GM12865 (cell line): ENCODE data around the gene CREBL2.

ENCODE experiments used
- DNase-seq: peaks from one replicate; pipeline ENCODE4 v3.0.0; 2010; ENCODE audit warnings: low read depth
- H3K4me3 ChIP-seq: 2 replicates; pipeline ENCODE4 v1.5.1; 2011; ENCODE audit warnings: mild to moderate bottlenecking, low read depth, low read length, control low read depth
- TF ChIP-seq, protein P1 (sequence below): IDR thresholded peaks from 2 replicates; pipeline ENCODE4 v1.5.1; 2011; ENCODE audit warnings: low read length, control low read depth, low read depth, inconsistent platforms; ENCODE audit not compliant: insufficient read depth; ENCODE audit errors: missing control alignments

CREBL2 gene

DNA sequence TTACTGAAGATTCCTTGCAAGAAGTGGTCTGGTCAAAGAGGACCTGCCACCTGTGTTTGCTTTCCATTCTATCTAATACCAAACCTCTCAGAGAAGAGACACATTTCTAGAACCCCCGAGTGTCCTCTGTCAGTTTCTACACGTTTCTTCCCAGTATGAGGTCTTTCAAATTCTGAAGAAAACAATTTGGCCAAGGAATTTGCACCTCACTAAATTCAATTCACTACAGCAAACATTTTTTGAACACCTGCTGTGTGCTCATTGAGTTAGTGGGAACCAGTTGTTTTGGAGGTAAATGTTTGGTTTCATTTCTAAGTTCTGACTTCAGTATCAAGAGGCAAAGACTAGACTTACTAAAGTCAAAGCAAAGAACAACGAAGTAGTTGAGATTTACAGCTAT, 64.9 kb downstream of the CREBL2 start:
- TF ChIP-seq, protein P1, sequence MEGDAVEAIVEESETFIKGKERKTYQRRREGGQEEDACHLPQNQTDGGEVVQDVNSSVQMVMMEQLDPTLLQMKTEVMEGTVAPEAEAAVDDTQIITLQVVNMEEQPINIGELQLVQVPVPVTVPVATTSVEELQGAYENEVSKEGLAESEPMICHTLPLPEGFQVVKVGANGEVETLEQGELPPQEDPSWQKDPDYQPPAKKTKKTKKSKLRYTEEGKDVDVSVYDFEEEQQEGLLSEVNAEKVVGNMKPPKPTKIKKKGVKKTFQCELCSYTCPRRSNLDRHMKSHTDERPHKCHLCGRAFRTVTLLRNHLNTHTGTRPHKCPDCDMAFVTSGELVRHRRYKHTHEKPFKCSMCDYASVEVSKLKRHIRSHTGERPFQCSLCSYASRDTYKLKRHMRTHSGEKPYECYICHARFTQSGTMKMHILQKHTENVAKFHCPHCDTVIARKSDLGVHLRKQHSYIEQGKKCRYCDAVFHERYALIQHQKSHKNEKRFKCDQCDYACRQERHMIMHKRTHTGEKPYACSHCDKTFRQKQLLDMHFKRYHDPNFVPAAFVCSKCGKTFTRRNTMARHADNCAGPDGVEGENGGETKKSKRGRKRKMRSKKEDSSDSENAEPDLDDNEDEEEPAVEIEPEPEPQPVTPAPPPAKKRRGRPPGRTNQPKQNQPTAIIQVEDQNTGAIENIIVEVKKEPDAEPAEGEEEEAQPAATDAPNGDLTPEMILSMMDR: no peak
- DNase-seq: peak; percentile 39
- no peak overlapping the region for H3K4me3 ChIP-seq

DNA sequence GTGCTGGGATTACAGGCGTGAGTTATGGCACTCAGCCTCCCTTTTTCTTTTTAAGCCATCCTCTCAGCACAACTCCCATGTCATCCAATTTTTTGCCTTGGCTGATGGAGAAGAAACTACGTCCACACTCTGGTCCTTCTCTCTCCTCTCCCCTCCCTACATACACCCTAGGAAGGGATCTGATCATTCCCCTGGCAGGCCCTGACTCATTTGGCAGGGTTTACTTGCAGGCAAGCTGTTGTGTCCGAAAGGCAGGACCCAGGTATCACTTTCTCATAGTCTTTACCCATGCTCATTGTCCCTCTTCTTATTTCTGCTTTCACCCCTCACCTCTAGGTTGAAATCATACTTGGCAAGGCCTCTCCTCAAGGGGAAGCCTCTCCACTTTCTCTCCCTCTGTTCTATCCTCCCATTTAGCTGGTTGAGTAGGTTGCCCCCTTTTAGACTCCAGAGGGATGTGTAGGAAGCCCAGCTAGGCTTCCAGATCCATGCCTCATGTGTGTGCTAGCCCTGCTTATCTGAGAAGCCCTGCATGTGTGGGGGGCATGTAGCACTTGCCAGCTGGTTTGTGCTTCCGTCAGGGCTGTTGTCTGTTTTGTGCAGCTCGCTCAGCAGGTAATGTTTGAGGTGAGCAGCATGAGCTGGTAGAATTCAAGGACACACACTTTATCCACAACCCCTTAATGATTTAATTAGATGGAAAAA, 69.5 kb downstream of the CREBL2 start:
- no peak overlapping the region for H3K4me3 ChIP-seq
- TF ChIP-seq, protein P1: no peak
- no peak for DNase-seq

DNA sequence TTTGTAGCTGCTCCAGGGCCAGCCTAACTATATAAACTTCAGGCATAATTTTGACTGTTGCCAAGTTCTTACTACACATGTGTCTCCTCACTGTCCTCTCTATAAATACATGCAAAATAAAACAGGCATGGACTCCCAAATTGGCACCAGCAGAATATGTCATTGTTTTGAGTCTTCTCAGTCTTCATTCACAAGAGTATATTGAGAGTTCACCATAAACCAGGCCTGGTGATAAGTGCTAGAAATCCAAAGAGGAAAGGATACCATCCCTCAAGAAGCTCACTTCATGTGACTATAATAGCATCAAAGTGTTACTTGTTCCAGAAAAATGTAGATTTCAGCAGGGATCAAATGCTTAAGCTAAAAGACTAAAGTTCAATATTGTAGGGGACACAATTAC, 70.6 kb downstream of the CREBL2 start:
- DNase-seq: no peak
- H3K4me3 ChIP-seq: no peak overlapping the region

DNA sequence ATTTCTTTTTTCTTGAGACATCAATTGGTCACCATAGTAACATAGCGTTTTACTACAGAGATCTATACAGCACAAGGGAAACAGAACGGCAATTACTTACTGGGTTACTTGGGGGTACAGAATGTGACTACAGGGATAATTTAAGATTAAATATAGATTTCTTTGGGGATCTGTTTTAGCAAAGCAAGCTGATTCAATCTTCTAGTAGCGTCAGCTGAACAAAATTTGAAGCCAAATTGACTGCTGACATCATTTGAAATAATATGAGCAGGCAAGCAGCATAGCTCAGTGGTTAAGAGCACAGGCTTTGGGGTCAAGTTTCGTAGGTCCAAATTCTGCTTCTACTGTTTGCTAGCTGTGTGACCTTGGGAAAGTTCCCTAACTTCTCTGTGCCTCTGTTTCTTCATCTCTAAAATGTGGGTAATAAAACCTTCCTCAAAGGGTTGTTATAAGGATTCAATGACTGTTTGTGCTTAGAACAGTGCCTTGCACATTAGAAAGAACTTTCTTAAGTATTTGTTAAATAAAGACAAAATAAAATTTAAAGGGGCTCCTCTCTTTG, 71.5 kb downstream of the CREBL2 start:
- no peak overlapping the region for H3K4me3 ChIP-seq
- TF ChIP-seq, protein P1: no peak
- no peak for DNase-seq

More for the DNA sequence above, 70.6 kb downstream of the CREBL2 start:
- TF ChIP-seq, protein P1: no peak

DNA sequence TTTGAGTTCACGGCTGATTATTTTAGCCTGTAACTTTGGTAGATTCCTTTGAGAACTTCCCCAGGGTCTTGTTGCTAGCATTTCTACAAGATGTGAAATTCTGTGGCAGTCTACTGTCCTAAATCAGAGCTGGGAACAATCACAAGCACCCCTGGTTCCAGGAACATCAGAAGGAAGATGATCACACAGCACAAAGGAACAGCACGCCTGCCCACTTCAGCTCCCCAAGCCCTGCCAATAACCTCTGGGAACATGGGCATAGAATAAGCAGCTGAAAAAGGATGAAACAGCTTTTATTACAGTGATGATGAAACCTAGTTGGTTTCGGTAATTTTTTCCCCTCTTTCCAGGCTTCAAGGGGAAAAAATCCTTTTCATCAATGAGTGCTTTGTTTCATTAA, 72.0 kb downstream of the CREBL2 start:
- TF ChIP-seq, protein P1: no peak
- H3K4me3 ChIP-seq: no peak overlapping the region
- DNase-seq: no peak

DNA sequence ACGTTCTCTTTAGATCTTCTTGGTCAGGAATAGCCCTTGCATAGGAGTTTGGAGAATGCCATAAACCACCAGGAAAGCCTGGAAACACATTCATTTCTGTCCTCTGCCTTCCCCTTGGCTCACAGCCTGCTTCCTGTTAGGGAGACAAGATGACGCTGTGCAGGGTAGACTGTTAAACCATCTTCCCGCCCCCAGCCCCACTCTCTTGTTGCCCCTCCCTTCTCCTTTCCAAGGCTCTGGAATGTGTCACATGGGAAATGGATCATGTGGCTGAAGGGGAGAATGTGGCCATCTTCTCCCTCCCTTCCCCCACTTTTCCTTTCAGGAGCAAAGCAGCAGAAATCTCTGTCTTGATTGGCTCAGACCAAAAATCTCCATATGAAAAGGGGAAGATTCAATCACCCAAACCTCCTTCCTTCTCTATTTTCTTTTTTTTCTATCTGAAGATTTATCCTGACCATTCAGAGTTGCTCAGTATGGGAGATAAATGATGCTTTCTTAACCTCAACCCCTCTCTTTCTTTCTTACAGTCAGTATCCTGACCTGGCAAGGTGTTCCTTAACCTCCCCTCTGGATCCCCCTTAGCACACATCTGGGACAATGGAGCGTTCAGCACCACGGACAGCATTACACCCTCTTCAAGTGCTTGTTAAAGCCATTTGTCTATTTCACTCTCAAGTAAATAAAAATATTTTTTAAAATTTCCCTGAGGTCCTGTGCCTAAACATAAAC, 72.9 kb downstream of the CREBL2 start:
- no peak overlapping the region for H3K4me3 ChIP-seq
- TF ChIP-seq, protein P1: no peak
- no peak for DNase-seq

DNA sequence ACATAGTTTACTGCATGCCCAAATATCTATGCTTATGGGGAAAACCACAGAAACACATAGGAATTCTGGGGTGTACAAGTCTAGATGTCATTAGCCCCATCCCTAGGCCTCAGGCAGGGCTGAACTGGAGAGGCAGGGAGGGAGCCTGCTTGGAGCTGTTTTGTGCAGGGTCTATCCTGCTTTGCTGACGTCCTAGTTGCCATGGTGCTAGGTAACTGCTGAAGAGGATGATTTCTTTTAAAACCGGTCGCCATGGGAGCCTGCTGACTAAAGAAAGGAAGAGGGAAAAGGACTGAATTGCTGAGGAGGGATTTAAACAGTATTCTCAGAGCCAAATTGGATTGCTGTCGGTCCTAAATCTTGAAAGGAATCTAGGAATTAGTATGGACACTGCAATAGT, 73.6 kb downstream of the CREBL2 start:
- TF ChIP-seq, protein P1: no peak
- DNase-seq: no peak
- no peak overlapping the region for H3K4me3 ChIP-seq
